Subcutaneous adipose tissue (tissue), 4 donors: ENCODE results near the gene MOB1A. TPM values are rescaled to one million over a fixed set of nuclear protein-coding genes. Genes with fewer than 3 reads are reported as not detected.

Experiments
- total RNA-seq, 4 donors: library from RNA; depleted of rRNA; stranded (reverse); fragments of >200 nt; gene quantifications; one replicate each; pipeline ENCODE4 v1.1.0, GENCODE V29; 2016
- TF ChIP-seq, protein P1 (sequence below): fragments of 450-650 bp; IDR thresholded peaks from one replicate; pipeline ENCODE4 v1.5.1; 2016; ENCODE audit warnings: low read depth, mild to moderate bottlenecking, control low read depth, antibody characterized with exemption, moderate library complexity

The MOB1A gene
- total RNA-seq, 4 donors from 2014 or later, result 70.6 to 121 (median 108) TPM

DNA sequence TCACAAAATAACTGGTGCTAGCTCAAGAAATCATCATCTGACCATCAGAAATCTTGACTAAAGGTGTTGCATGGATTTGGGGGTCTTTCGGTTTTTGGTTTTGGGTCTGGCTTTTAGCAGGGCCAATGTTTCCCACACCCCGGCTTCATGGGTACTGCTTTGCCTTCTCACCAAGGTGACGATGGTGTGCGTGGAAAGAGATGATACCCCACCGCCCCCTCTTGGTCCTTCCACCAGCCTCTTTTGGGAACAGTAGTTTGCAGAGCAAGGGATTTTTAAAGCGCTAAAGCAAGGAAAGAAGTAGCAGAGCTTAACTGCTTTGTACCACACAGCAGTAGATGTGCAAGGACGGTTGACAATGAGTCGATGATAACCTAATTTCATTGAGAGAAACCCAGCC, 73.3 kb downstream of the MOB1A start:
- TF ChIP-seq, protein P1, sequence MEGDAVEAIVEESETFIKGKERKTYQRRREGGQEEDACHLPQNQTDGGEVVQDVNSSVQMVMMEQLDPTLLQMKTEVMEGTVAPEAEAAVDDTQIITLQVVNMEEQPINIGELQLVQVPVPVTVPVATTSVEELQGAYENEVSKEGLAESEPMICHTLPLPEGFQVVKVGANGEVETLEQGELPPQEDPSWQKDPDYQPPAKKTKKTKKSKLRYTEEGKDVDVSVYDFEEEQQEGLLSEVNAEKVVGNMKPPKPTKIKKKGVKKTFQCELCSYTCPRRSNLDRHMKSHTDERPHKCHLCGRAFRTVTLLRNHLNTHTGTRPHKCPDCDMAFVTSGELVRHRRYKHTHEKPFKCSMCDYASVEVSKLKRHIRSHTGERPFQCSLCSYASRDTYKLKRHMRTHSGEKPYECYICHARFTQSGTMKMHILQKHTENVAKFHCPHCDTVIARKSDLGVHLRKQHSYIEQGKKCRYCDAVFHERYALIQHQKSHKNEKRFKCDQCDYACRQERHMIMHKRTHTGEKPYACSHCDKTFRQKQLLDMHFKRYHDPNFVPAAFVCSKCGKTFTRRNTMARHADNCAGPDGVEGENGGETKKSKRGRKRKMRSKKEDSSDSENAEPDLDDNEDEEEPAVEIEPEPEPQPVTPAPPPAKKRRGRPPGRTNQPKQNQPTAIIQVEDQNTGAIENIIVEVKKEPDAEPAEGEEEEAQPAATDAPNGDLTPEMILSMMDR, result no peak

DNA sequence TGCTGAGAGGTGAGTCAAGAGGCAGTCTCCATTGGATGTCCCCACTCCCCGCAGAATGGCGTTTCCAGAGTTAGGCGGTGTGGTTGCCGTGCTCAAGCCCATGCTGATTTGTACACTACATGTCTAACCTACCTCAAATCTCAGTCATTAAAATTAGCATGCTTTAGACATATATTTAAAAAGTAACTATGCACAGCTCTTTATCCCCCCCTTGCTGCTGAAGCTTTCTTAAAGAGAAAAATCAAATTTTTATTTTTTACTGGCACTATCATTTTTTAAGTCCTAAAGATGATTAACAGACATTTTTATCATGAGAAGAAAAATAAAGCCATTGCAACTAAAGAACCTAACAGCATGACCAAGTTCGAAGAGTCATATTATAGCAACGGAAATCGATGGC, 73.8 kb downstream of the MOB1A start:
- TF ChIP-seq, protein P1, result no peak

DNA sequence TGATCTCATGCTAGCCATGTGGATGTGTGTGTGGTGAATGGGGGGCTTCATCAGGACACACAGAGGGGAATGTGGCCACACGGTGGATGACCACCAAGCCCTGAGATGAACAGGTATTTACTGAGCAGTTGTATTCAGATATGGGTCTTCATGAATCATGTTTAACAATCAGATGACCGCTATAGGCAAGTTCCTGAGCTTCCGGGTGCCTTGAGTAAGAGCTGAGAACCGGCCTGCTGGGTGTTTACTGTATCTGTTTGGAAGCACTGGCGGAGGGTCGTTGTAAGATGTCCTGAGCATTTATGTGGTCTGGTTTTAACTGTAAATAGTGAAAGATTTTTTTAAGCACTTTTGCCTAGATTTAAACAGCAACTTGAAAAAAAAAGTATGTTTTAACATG, 74.9 kb downstream of the MOB1A start:
- TF ChIP-seq, protein P1, result no peak

Other genes with a start within 250 kb of the MOB1A start
- 10 to 100 TPM in 1 of 4 donors, 1 to 10 TPM in 3; 5.8 to 11.4 (median 7.8) TPM for gene TET3, start 194.0 kb downstream of the MOB1A start, total RNA-seq
- gene BOLA3, start 31.0 kb downstream of the MOB1A start, total RNA-seq, result 10 to 100 TPM; 26.5 to 56.4 (median 37.3) TPM
- 10 to 100 TPM; 40.7 to 96.4 (median 70.0) TPM for gene MTHFD2, start 19.7 kb upstream of the MOB1A start, total RNA-seq
- 1 to 10 TPM; 2.2 to 8.7 (median 5.1) TPM for gene SLC4A5, start 164.5 kb upstream of the MOB1A start, total RNA-seq
- gene DCTN1, start 201.4 kb upstream of the MOB1A start, total RNA-seq, result 100 to 1,000 TPM in 2 of 4 donors, 10 to 100 TPM in 2; 78.7 to 131 (median 100) TPM
- 1 to 10 TPM in 1 of 4 donors, under 1 TPM in 1, not detected in 2; 0.88 to 1.4 TPM for gene C2orf81, start 242.7 kb upstream of the MOB1A start, total RNA-seq
- 1 to 10 TPM; 2.1 to 8.1 (median 5.8) TPM for gene WDR54, start 242.9 kb upstream of the MOB1A start, total RNA-seq